Lower lobe of right lung (tissue), 2 donors: ENCODE data around the gene INPP5D. TPM values are rescaled to one million over a fixed set of nuclear protein-coding genes. Genes with fewer than 3 reads are reported as not detected.
"Not testable (repeated sequence)": the region's sequence is repeated elsewhere in the genome, so short reads cannot be mapped to it uniquely, and the experiment has no call there.

ENCODE experiments used
- ATAC-seq, 2 donors: fragments of 200-7000 bp; cut with Tn5 transposase; one replicate each; pipeline ENCODE4 v1.9.1; 2020 to 2022; ENCODE audit warnings: mild to moderate bottlenecking in 2 of 2, moderate library complexity in 2 of 2
- DNase-seq: peaks from one replicate; pipeline ENCODE4 v3.0.0-alpha.2; 2020
- H3K27ac ChIP-seq: fragments of 200-600 bp; one replicate; pipeline ENCODE4 v1.8.0; 2022
- H3K27me3 ChIP-seq: fragments of 200-600 bp; one replicate; pipeline ENCODE4 v1.8.0; 2022; ENCODE audit warnings: low read depth
- H3K36me3 ChIP-seq: fragments of 200-600 bp; one replicate; pipeline ENCODE4 v1.8.0; 2022; ENCODE audit warnings: mild to moderate bottlenecking
- H3K4me1 ChIP-seq: fragments of 200-600 bp; one replicate; pipeline ENCODE4 v1.8.0; 2022
- H3K4me3 ChIP-seq: fragments of 200-600 bp; one replicate; pipeline ENCODE4 v1.8.0; 2022; ENCODE audit warnings: mild to moderate bottlenecking
- H3K9me3 ChIP-seq: fragments of 200-600 bp; one replicate; pipeline ENCODE4 v1.8.0; 2022
- CTCF ChIP-seq: fragments of 200-600 bp; IDR thresholded peaks from one replicate; pipeline ENCODE4 v1.8.0; 2022; ENCODE audit warnings: antibody characterized with exemption, mild to moderate bottlenecking
- intact Hi-C: fragments of 100-400 bp; cut with DNase I; formaldehyde crosslinking; loops from one replicate; pipeline ENCODE4 v1.11.0; 2022
- total RNA-seq: library from RNA; stranded (reverse); fragmentation: NEBNext Ultra II Directional; extraction: Animal tissue kit (Norgen Biotek cat#: 25700); gene quantifications from one replicate; pipeline ENCODE4 v1.2.1, GENCODE V29; 2021
- donor health status: DM: no; HTN: yes; CAD: no; lungs with severe emphysema.

Gene INPP5D
- total RNA-seq, 1 donor from 2014 or later = 32.0 TPM

- DNase-seq = no peak
- intact Hi-C loops = no loop called here
- ATAC-seq = no peak
- Histone ChIP-seq H3K9me3 (no peaks in the 10 kb centered on the region), H3K4me1 (no peaks in the 10 kb centered on the region), H3K36me3 (peaks cover 75% of the 10 kb centered on the region), H3K4me3 (no peak overlapping the region), H3K27ac (no peak overlapping the region), H3K27me3 (no peaks in the 10 kb centered on the region)
- TF ChIP-seq CTCF = no peak
Observed at GRCh38 chr2:233195027-233195426, 134.9 kb downstream of the INPP5D start.

- Histone ChIP-seq H3K27ac (no peak overlapping the region), H3K27me3 (no peaks in the 10 kb centered on the region), H3K4me3 (no peak overlapping the region), H3K9me3 (no peaks in the 10 kb centered on the region), H3K36me3 (peaks cover 62% of the 10 kb centered on the region), H3K4me1 (no peaks in the 10 kb centered on the region)
- intact Hi-C loops = no loop called here
- no peak for TF ChIP-seq CTCF
- no peak for DNase-seq
- peak in 1 of 2 donors; percentile 17 for ATAC-seq
Observed at GRCh38 chr2:233197022-233197421, 136.9 kb downstream of the INPP5D start.

GRCh38 chr2:233198026-233198425, 137.9 kb downstream of the INPP5D start:
- intact Hi-C loops = no loop called here
- no peak for DNase-seq
- Histone ChIP-seq H3K9me3 (no peaks in the 10 kb centered on the region), H3K4me1 (no peaks in the 10 kb centered on the region), H3K4me3 (no peak overlapping the region), H3K27ac (no peak overlapping the region), H3K27me3 (no peaks in the 10 kb centered on the region), H3K36me3 (peaks cover 63% of the 10 kb centered on the region)
- no peak for ATAC-seq
- TF ChIP-seq CTCF = no peak

GRCh38 chr2:233199870-233200269, 139.7 kb downstream of the INPP5D start:
- intact Hi-C loops = no loop called here
- DNase-seq (no peak), ATAC-seq (no peak)
- Histone ChIP-seq H3K9me3 (no peaks in the 10 kb centered on the region), H3K27me3 (no peaks in the 10 kb centered on the region), H3K4me1 (no peaks in the 10 kb centered on the region), H3K4me3 (no peak overlapping the region), H3K36me3 (peaks cover 63% of the 10 kb centered on the region), H3K27ac (no peak overlapping the region)
- no peak for TF ChIP-seq CTCF

DNA sequence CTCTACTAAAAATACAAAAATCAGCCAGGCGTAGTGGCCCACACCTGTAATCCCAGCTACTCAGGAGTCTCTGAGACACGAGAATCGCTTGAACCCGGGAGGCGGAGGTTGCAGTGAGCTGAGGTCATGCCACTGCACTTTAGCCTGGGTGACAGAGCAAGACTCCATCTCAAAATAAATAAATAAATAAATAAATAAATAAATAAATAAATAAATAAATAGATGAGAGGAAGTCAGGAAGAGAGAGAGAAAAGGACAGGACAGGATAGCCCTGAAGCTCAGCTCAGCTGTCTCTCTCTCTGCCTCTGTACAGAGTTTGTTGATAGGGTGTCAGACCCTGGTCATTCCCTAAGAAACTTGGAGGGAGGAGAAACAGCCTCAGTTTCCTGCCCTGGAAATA, 140.6 kb downstream of the INPP5D start:
- H3K9me3 ChIP-seq, H3K27me3 ChIP-seq, intact Hi-C loops, H3K27ac ChIP-seq, DNase-seq, H3K4me1 ChIP-seq, ATAC-seq, H3K4me3 ChIP-seq: not testable (repeated sequence)
- H3K36me3 ChIP-seq = peaks cover 54% of the 10 kb centered on the region

DNA sequence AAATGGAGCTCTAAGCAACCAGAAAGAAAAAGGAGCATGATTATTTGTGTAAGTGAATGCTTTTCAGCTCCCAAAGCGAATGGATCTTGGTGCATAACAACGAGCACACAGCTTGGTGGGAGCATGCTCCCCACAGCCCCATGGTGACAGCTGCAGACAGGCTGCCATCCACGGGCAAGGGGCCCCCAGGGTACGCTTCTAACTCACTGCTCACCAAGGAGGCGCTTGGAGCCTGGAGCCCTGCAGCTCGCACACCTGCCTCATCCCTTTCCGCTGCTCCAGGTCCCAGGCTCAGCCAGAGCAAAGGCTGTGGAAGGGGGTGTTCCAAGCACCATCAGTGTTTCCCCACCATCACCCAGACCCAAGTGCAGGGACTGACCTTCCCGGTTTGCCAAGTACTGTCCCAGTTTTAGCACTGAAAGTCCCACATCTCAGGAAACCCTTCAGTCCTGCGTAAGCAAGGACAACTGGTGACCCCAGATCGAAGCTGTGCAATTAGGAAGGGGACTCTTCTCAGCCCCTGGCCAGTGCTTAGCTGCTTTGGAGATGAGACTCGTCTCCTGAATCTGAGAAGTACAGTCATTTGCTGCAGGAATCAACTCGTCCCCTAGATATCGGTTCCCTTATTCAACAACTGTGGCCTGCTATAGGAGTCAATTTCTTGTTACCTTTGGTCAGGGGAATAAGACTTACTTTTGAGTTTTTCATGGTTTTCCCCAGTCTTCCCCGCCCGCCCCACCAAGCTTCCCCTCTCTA, 141.3 kb downstream of the INPP5D start:
- intact Hi-C loops = no loop called here
- no peaks in the 10 kb centered on the region for H3K9me3 ChIP-seq
- H3K4me1 ChIP-seq = no peaks in the 10 kb centered on the region
- DNase-seq = no peak
- no peak overlapping the region for H3K27ac ChIP-seq
- no peak for ATAC-seq
- peaks cover 51% of the 10 kb centered on the region for H3K36me3 ChIP-seq
- TF ChIP-seq CTCF = no peak
- H3K27me3 ChIP-seq = no peaks in the 10 kb centered on the region
- no peak overlapping the region for H3K4me3 ChIP-seq
